Activated naive CD8-positive, alpha-beta T cell treated with anti-CD3 and anti-CD28 coated beads, Interleukin-2, amount 10 ng/mL, durations not matched to agents 7 days and 5 days (primary cell): ENCODE measurements around the gene HOXA5. TPM values are rescaled to one million over a fixed set of nuclear protein-coding genes. Genes with fewer than 3 reads are reported as not detected.

Experiments used
- ATAC-seq: fragments of 150-1000 bp; cut with Tn5 transposase; one replicate; pipeline ENCODE4 v1.10.0; 2021; ENCODE audit warnings: low read depth, moderate library complexity
- POLR2A ChIA-PET: fragments of 350-600 bp; sonication (Branson Sonifier 250); formaldehyde crosslinking; loops from one replicate; lab custom pipeline; 2021; ENCODE audit warnings: antibody characterized with exemption; lab: Charles Lee
- DNase-seq: peaks from one replicate; pipeline ENCODE4 v3.0.0; 2021
- H3K27ac Mint-ChIP-seq: one replicate; pipeline ENCODE4 v1.8.0; 2022; ENCODE audit warnings: mild to moderate bottlenecking, mixed read lengths
- H3K27me3 Mint-ChIP-seq: one replicate; pipeline ENCODE4 v1.8.0; 2022; ENCODE audit warnings: mild to moderate bottlenecking, moderate library complexity, mixed read lengths
- H3K36me3 Mint-ChIP-seq: one replicate; pipeline ENCODE4 v1.8.0; 2021; ENCODE audit warnings: mild to moderate bottlenecking, mixed read lengths
- H3K4me1 Mint-ChIP-seq: one replicate; pipeline ENCODE4 v1.8.0; 2021; ENCODE audit warnings: mixed read lengths
- H3K4me3 Mint-ChIP-seq: one replicate; pipeline ENCODE4 v1.8.0; 2022; ENCODE audit warnings: mild to moderate bottlenecking, moderate library complexity, mixed read lengths
- H3K9me3 Mint-ChIP-seq: one replicate; pipeline ENCODE4 v1.8.0; 2021; ENCODE audit warnings: mixed read lengths
- total RNA-seq, 2 experiments: library from RNA; stranded (reverse); gene quantifications; one replicate each; pipeline ENCODE4 v1.2.3, GENCODE V29; 2021

Gene HOXA5
- total RNA-seq, 2 experiments from 2014 or later, result not detected

DNA sequence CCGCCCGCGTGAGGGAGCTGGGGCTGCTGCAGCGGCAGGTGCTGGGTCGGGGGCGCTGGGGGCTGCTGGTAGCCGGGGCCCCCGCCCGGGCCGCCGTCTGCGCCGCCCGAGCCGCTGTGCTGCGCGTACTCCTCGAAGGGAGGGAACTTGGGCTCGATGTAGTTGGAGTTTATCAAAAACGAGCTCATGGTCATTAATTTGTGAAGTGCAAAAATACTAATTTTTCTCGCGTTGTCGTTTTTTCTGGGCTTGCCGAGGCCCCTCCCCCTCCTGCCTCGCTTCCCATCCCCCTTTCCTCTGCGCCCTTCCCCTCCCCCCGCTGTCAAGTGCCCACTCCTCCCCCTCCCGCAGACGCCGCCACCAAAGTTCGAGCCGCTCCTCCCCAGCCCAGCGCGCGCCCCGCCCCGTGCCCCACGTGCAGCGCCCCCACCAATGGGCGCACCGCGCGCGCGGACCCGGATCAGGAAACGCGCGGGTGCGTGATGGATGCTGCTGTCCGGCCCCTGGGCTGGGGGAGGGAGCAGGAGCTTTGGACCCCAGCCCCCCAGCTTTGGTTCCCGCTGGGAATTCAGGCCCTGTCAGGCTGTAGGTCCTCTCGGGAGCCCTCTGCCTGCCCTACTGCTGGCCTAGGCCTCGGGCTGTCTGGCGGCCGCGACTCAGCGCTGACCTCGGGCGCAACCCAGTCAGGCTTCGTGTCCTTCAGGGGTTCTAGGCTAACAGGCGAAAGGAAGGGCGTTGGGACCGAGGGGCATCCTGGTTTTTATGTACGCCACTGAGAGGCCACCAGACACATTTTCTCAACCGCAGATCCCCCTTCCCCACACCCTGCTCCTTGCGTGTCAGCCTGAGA lies 12.7 kb downstream of the HOXA5 start, which contains the start of gene HOXA4:
HOXA4 (minus strand) TSS at position 218 of the 850 bp plus-strand sequence; CDS start at position 194, 24 bp downstream.
- POLR2A ChIA-PET, result interaction anchor here (0.7 to 1.0 kb wide), 2 partner anchors 32 to 34 kb away, joined by 3 read pairs; no protein-coding TSS in a partner anchor
- peaks cover 49% of the 10 kb centered on the region for H3K27me3 Mint-ChIP-seq
- no peaks in the 10 kb centered on the region for H3K36me3 Mint-ChIP-seq
- H3K4me3 Mint-ChIP-seq, result peak within 1 kb of the TSS; percentile 64
- peak; percentile 93 for ATAC-seq
- H3K9me3 Mint-ChIP-seq, result no peaks in the 10 kb centered on the region
- no peak within 1 kb of the TSS for H3K27ac Mint-ChIP-seq
- peaks cover 14% of the 10 kb centered on the region for H3K4me1 Mint-ChIP-seq
- peak; percentile 83 for DNase-seq

DNA sequence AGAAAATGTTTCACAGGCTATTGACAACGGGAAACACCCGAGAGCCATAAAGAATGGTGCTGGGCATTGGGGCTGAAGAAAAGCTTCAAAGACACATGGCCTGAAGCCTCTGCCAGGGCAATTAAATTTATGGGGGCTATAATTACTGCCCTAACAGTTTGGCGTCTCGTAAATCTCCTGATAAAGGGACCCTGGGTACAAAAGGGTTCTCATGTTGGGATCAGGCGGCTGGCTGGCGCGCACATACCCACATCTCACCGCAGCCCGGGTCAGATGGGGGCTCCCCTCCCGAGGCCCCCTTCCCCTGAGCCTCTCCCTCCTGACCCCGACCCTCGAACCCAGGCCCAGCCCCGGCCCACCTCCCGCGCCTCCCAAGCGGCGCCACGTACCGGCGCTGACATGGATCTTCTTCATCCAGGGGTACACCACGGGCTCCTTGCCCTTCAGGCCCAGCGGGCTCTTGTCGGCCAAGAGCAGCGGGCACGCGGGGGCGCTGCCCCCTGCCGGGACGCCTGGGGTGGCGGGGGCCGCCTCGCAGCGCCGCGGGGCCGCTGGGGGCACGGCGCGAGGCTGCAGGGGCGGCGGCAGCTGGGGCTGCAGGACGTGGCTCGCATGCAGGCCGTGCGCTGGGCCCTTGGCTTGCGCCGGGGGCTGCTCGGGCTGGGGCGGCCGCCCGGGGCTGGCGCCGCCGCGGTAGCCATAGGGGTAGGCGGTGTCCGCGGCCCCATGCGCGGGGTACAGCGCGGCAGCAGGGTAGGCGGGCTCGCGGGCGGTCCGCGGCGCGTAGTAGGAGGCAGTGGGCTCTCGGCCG lies 13.5 kb downstream of the HOXA5 start:
- no peak overlapping the region for H3K27ac Mint-ChIP-seq
- DNase-seq (no peak), ATAC-seq (peak; percentile 23)
- H3K36me3 Mint-ChIP-seq, result no peaks in the 10 kb centered on the region
- peaks cover 45% of the 10 kb centered on the region for H3K27me3 Mint-ChIP-seq
- no peak overlapping the region for H3K4me3 Mint-ChIP-seq
- no peaks in the 10 kb centered on the region for H3K9me3 Mint-ChIP-seq
- peaks cover 8% of the 10 kb centered on the region for H3K4me1 Mint-ChIP-seq
- POLR2A ChIA-PET, result no interaction called here

DNA sequence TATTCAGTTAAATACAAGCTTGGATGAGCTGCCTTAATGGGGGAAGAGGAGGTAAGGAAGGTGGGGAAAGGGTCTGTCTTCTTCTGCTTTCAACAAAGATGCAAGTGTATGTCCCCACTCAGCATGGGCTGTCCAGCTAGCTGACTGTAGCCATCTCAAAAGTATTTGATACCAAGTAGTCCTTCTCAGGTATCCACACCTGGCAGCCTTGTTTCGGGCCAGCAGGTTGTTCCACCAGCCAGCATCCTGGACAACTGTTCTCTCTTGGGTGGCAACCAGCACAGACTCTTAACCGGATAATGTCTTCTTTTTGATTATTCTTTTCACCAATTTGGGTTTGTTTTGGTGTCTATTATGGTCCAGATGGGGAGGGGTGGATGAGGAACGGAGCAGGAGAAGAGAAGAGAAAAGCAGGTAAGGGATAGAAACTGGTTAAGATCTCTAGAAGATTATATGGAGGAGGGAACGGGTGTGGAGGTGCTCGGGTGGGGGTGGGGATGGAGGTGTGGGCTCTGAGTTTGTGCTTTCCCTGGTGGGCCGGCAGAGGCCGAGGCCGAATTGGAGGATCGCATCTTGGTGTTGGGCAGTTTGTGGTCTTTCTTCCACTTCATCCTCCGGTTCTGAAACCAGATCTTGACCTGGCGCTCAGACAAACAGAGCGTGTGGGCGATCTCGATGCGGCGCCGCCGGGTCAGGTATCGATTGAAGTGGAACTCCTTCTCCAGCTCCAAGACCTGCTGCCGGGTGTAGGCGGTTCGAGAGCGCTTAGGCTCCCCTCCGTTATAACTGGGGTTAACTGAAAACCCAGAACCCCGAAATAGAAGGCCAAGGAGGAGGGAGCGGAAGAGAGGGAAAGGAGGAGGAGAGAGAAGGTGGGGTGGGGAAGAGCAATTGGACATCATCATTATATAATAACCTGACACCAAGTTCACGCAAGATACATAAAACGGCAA lies 14.4 kb downstream of the HOXA5 start:
- Mint-ChIP-seq H3K27me3 (peaks cover 39% of the 10 kb centered on the region), H3K4me1 (peaks cover 2% of the 10 kb centered on the region), H3K36me3 (no peaks in the 10 kb centered on the region), H3K9me3 (no peaks in the 10 kb centered on the region), H3K27ac (no peak overlapping the region), H3K4me3 (no peak overlapping the region)
- POLR2A ChIA-PET, result no interaction called here
- DNase-seq (no peak), ATAC-seq (no peak)

DNA sequence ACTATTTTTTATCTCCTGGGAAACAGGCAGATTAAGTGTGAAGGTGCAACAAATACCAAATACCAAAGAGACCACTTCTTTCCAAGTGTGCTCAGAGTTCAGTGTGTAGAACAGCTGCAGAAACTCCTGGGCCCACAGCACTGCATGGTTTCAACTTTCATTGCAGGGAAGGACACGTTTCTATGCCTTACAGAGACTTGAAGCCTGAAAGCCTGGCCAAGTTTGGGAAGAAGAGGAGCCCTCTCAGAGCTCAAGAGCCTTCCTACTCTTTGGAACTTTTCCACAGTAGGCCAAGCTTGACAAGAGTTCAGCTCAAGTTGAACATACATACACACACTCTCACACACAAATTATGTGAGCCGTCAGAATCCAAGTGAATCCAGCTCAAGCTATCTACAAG lies 15.4 kb downstream of the HOXA5 start:
- DNase-seq (no peak), ATAC-seq (no peak)
- Mint-ChIP-seq H3K4me1 (peaks cover 2% of the 10 kb centered on the region), H3K36me3 (no peaks in the 10 kb centered on the region), H3K9me3 (no peaks in the 10 kb centered on the region), H3K27me3 (peaks cover 31% of the 10 kb centered on the region), H3K4me3 (no peak overlapping the region), H3K27ac (no peak overlapping the region)
- POLR2A ChIA-PET, result no interaction called here

DNA sequence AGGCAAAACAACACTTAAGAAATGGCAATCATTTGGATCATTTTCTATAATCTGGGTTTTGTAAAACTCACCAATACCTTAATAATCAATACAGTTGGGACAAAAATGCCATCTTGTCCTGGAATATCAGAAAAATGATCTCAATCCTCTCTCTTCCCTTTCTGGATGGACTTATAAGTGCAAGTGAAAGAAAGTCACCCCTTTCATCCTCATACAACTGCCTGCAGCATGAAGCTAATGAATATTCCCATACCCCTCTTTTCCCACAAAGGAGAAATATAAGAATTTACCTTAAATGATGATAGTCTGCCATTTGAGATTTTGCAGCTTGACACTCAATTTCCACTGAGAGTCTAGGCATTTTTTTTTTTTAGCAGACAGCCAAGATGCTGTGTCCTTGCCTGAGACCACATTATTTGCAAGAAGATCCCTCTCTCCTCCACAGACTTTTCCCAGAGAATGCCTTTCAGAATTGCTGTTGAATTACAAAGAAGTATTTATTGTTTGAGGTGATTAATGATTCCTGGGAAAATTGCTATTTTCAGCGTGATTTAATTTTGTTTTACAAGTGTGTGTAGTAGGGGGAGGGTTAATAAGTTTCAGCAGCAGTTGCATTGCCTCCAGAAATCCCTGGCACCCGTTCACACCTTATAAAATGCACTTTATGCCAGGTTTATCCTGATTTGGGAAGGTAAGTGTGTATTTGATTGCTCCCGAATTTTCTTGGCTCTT lies 16.7 kb downstream of the HOXA5 start:
- DNase-seq, result no peak
- H3K36me3 Mint-ChIP-seq, result no peaks in the 10 kb centered on the region
- peaks cover 25% of the 10 kb centered on the region for H3K27me3 Mint-ChIP-seq
- no peak overlapping the region for H3K4me3 Mint-ChIP-seq
- POLR2A ChIA-PET, result no interaction called here
- H3K27ac Mint-ChIP-seq, result no peak overlapping the region
- no peaks in the 10 kb centered on the region for H3K9me3 Mint-ChIP-seq
- no peak for ATAC-seq
- H3K4me1 Mint-ChIP-seq, result peaks cover 2% of the 10 kb centered on the region

DNA sequence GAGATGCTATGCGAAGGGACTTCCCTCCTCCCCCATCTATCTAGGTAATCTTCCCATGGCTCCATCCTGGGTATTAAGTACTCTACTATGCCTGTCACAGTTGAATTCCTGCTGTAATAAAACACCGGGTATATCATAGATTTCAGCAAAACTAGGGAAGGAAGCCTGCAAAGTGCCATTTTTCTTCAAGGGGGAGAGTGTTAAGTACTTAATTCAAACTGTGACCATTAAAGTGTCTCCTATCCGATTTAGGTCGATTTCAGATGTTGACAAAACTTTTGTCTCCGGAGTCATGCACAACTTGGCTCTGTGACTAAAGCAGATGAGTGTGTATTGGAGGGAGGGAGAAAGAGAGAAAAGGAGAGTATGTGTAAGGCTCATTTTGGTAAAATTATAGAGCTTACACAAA lies 17.5 kb downstream of the HOXA5 start:
- Mint-ChIP-seq H3K4me3 (no peak overlapping the region), H3K36me3 (no peaks in the 10 kb centered on the region), H3K27me3 (peaks cover 19% of the 10 kb centered on the region)

DNA sequence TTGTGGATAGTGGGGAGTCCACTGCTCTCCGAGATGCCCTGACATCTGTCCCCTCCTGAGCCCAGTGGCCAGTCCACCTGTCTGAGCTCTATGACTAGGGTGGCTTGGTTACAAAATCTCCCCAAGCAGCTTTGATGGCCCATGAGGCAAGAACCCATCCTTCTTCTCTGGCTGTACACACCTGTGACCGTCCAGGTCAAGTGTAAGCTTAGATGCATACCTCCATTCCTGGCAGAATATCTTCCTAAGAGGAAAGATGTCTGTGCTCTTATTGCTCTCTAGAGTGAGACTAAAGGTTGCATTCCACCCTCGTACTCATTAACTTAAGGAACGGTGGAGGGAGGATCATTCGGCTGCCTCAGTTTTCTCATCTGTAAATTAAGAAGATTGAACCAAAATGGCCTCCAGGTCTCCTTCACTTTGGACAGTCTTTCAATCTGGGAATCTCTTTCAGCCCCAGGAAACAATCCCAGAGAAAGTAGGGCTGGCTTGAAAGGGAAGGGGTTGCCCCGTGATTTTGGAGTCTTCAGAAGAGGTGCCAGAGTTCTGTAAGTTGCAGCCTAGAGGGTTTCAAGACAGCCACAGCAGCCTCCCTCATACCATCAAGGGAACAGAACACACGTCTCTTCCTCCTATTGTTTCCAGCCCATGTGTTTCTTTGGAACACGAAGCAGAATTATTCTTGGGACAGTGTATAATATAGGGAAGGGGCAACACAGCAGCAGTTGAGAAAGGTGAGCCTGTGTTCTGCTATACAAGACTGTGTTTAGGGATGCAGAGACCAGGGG lies 18.4 kb downstream of the HOXA5 start:
- Mint-ChIP-seq H3K4me1 (no peaks in the 10 kb centered on the region), H3K27me3 (peaks cover 19% of the 10 kb centered on the region), H3K27ac (no peak overlapping the region), H3K36me3 (no peaks in the 10 kb centered on the region), H3K9me3 (no peaks in the 10 kb centered on the region), H3K4me3 (no peak overlapping the region)
- POLR2A ChIA-PET, result no interaction called here
- ATAC-seq (no peak), DNase-seq (no peak)

More for the DNA sequence above, 17.5 kb downstream of the HOXA5 start:
- no peaks in the 10 kb centered on the region for H3K9me3 Mint-ChIP-seq
- no peak overlapping the region for H3K27ac Mint-ChIP-seq
- ATAC-seq (no peak), DNase-seq (no peak)
- no peaks in the 10 kb centered on the region for H3K4me1 Mint-ChIP-seq
- POLR2A ChIA-PET, result no interaction called here

DNA sequence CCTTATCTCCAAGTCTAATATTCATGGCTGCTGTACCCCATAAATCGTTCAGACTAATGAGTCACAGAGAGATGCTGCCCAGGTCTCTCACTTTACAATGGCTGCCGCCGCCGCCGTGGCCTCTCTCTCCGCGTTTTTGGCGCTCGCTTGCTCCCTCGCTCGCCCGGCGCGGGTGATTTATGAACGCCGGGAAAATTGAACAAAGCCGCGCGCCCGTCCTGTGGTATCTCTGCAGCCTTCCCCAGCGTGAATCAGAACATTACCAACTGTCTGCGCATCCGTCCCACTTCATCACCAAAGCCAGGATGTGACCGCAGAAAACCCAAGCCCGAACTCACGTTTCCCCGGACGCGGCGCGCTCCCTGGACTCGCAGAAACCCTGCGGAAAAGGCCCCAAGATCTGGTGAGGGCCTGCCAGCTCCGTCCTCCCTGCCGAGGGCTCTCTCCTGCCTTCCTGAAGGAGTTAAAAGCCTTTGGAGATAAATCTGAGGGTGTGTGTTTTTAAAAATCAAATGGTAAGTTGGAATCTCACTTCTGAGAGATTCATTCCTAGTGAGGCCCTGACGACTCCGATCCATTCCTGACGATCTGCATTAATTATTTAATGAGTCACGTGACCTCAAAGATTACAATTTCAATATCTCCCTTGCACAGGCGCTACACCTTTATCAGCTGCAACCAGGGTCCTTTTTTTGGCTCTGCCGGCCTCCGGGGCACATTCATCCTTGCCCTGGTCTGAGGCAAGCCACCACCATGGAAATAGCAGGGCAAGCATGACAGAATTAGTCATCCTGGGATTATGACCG lies 19.2 kb downstream of the HOXA5 start:
- ATAC-seq (no peak), DNase-seq (no peak)
- Mint-ChIP-seq H3K27me3 (peaks cover 21% of the 10 kb centered on the region), H3K36me3 (no peaks in the 10 kb centered on the region), H3K4me1 (no peaks in the 10 kb centered on the region), H3K9me3 (no peaks in the 10 kb centered on the region), H3K4me3 (no peak overlapping the region), H3K27ac (no peak overlapping the region)
- POLR2A ChIA-PET, result no interaction called here

DNA sequence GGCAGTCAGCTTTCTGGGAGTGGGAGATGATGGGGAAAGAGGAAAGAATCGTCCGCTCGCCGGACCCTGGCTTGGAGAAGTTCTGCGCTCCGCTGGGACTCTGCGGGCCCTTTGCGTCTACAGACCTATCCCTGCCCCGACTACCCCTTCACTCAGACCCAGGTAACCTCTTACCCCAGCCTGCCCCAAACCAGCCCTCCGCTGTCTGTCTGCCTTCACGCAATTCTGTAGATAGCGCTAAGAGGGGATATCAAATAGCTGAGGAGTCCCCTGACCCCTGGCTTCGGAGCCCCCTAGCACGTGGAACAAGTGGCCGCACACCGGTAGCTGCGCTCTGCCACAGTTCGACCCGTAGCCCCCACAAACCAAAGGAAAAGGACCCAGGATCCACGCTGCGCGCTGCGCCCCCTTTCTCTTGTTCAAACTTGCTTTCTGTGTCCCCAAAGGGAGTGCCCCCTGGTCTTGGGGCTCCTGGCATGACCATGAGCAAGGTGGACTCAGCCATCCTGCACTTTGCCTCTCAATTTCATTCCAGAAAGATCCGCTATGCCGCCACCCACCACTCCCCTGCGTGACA lies 19.9 kb downstream of the HOXA5 start:
- Mint-ChIP-seq H3K27me3 (peaks cover 25% of the 10 kb centered on the region), H3K4me1 (no peaks in the 10 kb centered on the region), H3K4me3 (no peak overlapping the region), H3K27ac (no peak overlapping the region), H3K9me3 (no peaks in the 10 kb centered on the region), H3K36me3 (no peaks in the 10 kb centered on the region)
- DNase-seq, result no peak
- ATAC-seq, result no peak
- POLR2A ChIA-PET, result no interaction called here

DNA sequence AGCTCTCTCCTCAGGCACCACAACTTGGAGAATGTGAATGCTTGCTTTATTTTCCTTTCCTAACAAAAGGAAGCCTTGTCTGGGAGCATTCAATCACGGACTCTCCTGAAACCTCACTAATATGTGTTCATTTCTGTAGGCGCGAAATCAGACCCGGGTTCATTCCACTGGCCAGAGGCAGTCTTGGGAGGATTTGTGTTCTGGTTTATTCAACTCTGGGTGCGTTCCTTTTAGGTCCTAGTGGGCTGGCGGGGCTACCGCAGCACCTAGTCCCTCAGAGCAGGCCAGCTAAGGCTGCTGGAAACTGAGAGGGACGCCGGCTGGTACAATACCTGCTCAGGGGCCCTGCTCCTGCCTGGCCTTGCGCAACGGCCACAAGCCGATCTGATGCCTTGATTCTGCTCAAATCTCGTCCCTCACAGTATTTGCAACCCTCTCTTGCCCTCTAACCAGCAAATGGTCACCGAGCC lies 20.4 kb downstream of the HOXA5 start:
- ATAC-seq (no peak), DNase-seq (no peak)
- no peak overlapping the region for H3K4me3 Mint-ChIP-seq
- H3K27ac Mint-ChIP-seq, result no peak overlapping the region
- H3K4me1 Mint-ChIP-seq, result no peaks in the 10 kb centered on the region
- no peaks in the 10 kb centered on the region for H3K36me3 Mint-ChIP-seq
- H3K9me3 Mint-ChIP-seq, result no peaks in the 10 kb centered on the region
- H3K27me3 Mint-ChIP-seq, result peaks cover 25% of the 10 kb centered on the region
- POLR2A ChIA-PET, result no interaction called here
